ENCODE results near the gene KASH5. TPM values are rescaled to one million over a fixed set of nuclear protein-coding genes. Genes with fewer than 3 reads are reported as not detected.

KASH5 gene
- total and polyA plus RNA-seq, 4 donors = 0.52 to 2.9 (median 1.5) TPM; not detected in 1

DNA sequence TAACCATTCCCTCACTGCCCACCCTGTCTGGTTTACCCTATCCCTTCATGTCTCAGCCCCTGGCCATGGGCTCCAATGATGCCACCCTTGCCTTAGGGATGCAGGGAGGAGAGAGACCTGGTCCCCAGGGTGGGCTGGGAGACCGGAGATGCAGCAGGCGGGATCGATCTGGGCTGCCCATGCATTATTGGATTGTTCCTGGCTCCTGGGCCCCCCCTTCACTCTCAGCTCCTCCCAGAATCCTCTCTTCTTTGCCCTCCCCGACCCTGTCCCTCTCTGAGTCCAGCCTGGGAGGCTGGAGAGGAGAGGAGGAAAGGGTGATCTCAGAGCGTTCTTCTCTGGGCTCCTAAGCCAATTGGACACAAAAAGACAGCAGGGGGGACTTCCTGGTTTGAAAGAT, 5.8 kb downstream of the KASH5 start:
- TF ChIP-seq CTCF (IDR thresholded peaks at IDR 0.05; ENCODE audit: control extremely low read depth, extremely low read depth) = no peak
- H3K9ac ChIP-seq (ENCODE audit: insufficient read depth in 1 of 2, low read length in 2 of 2) = no peak overlapping the region
- H3K4me3 ChIP-seq = no peak overlapping the region
- H3K27ac ChIP-seq (ENCODE audit: low read depth in 1 of 2, low read length in 1 of 2) = no peak overlapping the region
- no peaks in the 10 kb centered on the region for H3K36me3 ChIP-seq (ENCODE audit: control insufficient read depth in 4 of 4, insufficient read depth in 4 of 4, low read length in 4 of 4)
- no peaks in the 10 kb centered on the region for H3K4me1 ChIP-seq (ENCODE audit: control insufficient read depth in 5 of 5, insufficient read depth in 5 of 5, low read length in 5 of 5)
- ATAC-seq (ENCODE audit: insufficient read depth, low FRiP score) (no peak), DNase-seq (no peak)
- H3K27me3 ChIP-seq (ENCODE audit: control insufficient read depth in 3 of 3, insufficient read depth in 3 of 3, low read length in 2 of 3) = peaks cover 0 to 11% (median 5%) of the 10 kb centered on the region in 3 donors
- WGBS, 2 donors = 63 to 66% methylated on average over 5 of the region's 5 CpGs
- peaks cover 0 to 2% (median 0%) of the 10 kb centered on the region in 4 donors for H3K9me3 ChIP-seq (ENCODE audit: control insufficient read depth in 4 of 4, insufficient read depth in 3 of 4, low read length in 3 of 4)

DNA sequence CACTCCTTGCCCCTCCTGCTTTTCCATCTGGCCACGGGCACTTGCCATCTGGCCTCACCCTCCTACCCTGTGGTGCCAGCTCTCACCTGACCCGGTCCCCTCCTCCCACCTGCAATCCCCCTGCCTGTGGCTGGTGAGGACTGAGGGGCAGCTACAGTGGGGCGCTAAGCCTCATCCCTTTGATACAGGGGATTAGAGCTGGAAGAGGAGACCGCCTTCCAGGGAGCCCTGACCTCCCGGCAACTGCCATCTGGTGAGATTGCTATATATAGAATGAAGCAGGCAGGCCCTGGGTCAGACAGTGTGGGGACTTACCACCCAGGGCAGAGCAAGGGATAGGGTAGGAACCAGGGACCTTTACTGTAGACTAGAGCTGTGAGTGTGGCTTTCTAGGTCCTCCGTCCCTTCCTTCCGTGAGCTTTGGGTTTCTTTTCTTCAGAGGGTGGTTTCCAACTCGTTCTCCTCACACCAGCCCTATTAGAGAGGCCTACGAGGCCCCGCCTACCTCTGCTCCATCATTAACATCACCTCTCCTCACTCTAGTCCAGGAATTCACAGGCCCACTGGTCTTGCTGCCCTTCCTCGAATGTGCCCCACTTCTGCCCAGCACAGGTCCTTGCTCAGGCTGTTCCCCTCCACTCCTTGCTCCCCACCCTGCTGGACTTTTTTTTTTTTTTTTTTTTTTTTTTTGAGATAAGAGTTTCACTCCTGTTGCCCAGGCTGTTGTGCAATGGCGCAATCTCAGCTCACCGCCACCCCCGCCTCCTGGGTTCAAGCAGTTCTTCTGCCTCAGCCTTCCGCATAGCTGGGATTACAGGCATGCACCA, 7.7 kb downstream of the KASH5 start:
- H3K36me3 ChIP-seq (ENCODE audit: control insufficient read depth in 4 of 4, insufficient read depth in 4 of 4, low read length in 4 of 4) = no peaks in the 10 kb centered on the region
- no peak for TF ChIP-seq CTCF (IDR thresholded peaks at IDR 0.05; ENCODE audit: control extremely low read depth, extremely low read depth)
- ATAC-seq (ENCODE audit: insufficient read depth, low FRiP score) = no peak
- no peak overlapping the region for H3K9ac ChIP-seq (ENCODE audit: insufficient read depth in 1 of 2, low read length in 2 of 2)
- peak overlapping the region in 1 of 2 donors; percentile 65 for H3K27ac ChIP-seq (ENCODE audit: low read depth in 1 of 2, low read length in 1 of 2)
- no peaks in the 10 kb centered on the region for H3K4me1 ChIP-seq (ENCODE audit: control insufficient read depth in 5 of 5, insufficient read depth in 5 of 5, low read length in 5 of 5)
- 64 to 75% methylated on average over 15 of the region's 15 CpGs for WGBS, 2 donors
- no peak for DNase-seq
- H3K27me3 ChIP-seq (ENCODE audit: control insufficient read depth in 3 of 3, insufficient read depth in 3 of 3, low read length in 2 of 3) = peaks cover 0 to 7% (median 5%) of the 10 kb centered on the region in 3 donors
- no peaks in the 10 kb centered on the region for H3K9me3 ChIP-seq (ENCODE audit: control insufficient read depth in 4 of 4, insufficient read depth in 3 of 4, low read length in 3 of 4)
- H3K4me3 ChIP-seq = no peak overlapping the region

GRCh38 chr19:49396738-49397505, 8.9 kb downstream of the KASH5 start:
- no peak overlapping the region for H3K27ac ChIP-seq (ENCODE audit: low read depth in 1 of 2, low read length in 1 of 2)

More at GRCh38 chr19:49396738-49397505, 8.9 kb downstream of the KASH5 start:
- ATAC-seq (ENCODE audit: insufficient read depth, low FRiP score) (no peak), DNase-seq (no peak)
- H3K9me3 ChIP-seq (ENCODE audit: control insufficient read depth in 4 of 4, insufficient read depth in 3 of 4, low read length in 3 of 4) = no peaks in the 10 kb centered on the region
- no peaks in the 10 kb centered on the region for H3K36me3 ChIP-seq (ENCODE audit: control insufficient read depth in 4 of 4, insufficient read depth in 4 of 4, low read length in 4 of 4)
- no peak overlapping the region for H3K4me3 ChIP-seq
- H3K27me3 ChIP-seq (ENCODE audit: control insufficient read depth in 3 of 3, insufficient read depth in 3 of 3, low read length in 2 of 3) = peaks cover 0 to 7% (median 3%) of the 10 kb centered on the region in 3 donors
- H3K9ac ChIP-seq (ENCODE audit: insufficient read depth in 1 of 2, low read length in 2 of 2) = no peak overlapping the region
- WGBS, 2 donors = 79 to 80% methylated on average over 8 of the region's 8 CpGs
- no peak for TF ChIP-seq CTCF (IDR thresholded peaks at IDR 0.05; ENCODE audit: control extremely low read depth, extremely low read depth)
- H3K4me1 ChIP-seq (ENCODE audit: control insufficient read depth in 5 of 5, insufficient read depth in 5 of 5, low read length in 5 of 5) = no peaks in the 10 kb centered on the region

All from lung (tissue), 12 donors.